IPS-18a (cell line): Measurements from ENCODE around the gene KREMEN2.

Experiments used
- H3K27ac ChIP-seq: one replicate; pipeline ENCODE4 v1.5.1; 2013; ENCODE audit warnings: low read length
- H3K27me3 ChIP-seq: one replicate; pipeline ENCODE4 v1.6.1; 2013; ENCODE audit warnings: mild to moderate bottlenecking, low read length; ENCODE audit not compliant: control insufficient read depth, insufficient read depth
- H3K36me3 ChIP-seq: one replicate; pipeline ENCODE4 v1.6.1; 2013; ENCODE audit warnings: low read depth, low read length; ENCODE audit not compliant: control insufficient read depth
- H3K4me1 ChIP-seq: one replicate; pipeline ENCODE4 v1.6.1; 2013; ENCODE audit warnings: low read depth, low read length; ENCODE audit not compliant: control insufficient read depth
- H3K4me3 ChIP-seq: one replicate; pipeline ENCODE4 v1.5.1; 2013; ENCODE audit warnings: low read length
- H3K9ac ChIP-seq: one replicate; pipeline ENCODE4 v1.6.1; 2013; ENCODE audit warnings: mild to moderate bottlenecking, low read length, moderate library complexity
- H3K9me3 ChIP-seq: one replicate; pipeline ENCODE4 v1.6.1; 2013; ENCODE audit warnings: low read depth, low read length; ENCODE audit not compliant: control insufficient read depth

The KREMEN2 gene

DNA sequence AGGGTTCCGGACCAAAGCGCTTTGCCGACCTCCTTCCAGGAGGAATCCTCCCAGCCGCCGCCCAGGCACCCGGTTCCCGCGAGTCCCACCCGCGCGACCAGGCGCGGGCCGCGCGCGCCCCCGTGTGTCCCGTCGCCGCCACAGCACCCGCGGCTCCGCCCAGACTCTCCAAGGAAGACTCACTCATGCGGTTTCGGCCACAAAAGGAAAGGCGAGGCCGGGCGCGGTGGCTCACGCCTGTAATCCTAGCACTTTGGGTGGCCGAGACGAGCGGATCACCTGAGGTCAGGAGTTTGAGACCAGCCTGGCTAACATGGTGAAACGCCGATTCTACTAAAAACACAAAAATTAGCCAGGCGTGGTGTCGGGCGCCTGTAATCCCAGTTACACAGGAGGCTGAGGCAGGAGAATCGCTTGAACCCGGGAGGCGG lies 19.6 kb downstream of the KREMEN2 start:
- H3K27ac ChIP-seq = no peak overlapping the region
- H3K9ac ChIP-seq = no peak overlapping the region
- peaks cover 13% of the 10 kb centered on the region for H3K4me1 ChIP-seq
- no peaks in the 10 kb centered on the region for H3K9me3 ChIP-seq
- no peaks in the 10 kb centered on the region for H3K27me3 ChIP-seq
- H3K4me3 ChIP-seq = no peak overlapping the region
- H3K36me3 ChIP-seq = no peaks in the 10 kb centered on the region

DNA sequence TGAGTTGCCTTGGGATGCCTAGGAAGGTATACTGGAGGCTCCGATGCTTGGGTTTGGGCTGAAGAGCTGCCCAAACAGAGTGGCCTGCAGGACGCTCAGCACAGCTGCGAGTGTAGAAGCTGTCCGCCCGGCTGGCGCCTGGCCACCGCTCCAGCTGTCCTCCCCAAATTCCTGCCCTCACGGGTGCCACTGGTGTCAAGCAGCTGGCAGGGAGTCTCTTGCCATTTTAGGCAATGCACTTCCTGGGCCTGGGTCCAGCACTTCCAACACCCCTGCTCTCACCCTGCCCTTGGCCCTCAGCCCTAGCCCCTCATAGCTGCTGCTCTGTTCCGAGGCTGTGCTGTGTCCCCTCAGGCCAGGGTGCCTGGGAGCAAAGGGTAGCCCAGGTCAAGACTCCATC lies 21.4 kb downstream of the KREMEN2 start:
- H3K9ac ChIP-seq = no peak overlapping the region
- H3K36me3 ChIP-seq = no peaks in the 10 kb centered on the region
- no peaks in the 10 kb centered on the region for H3K27me3 ChIP-seq
- H3K4me3 ChIP-seq = no peak overlapping the region
- H3K4me1 ChIP-seq = peaks cover 19% of the 10 kb centered on the region
- H3K9me3 ChIP-seq = no peaks in the 10 kb centered on the region
- no peak overlapping the region for H3K27ac ChIP-seq

DNA sequence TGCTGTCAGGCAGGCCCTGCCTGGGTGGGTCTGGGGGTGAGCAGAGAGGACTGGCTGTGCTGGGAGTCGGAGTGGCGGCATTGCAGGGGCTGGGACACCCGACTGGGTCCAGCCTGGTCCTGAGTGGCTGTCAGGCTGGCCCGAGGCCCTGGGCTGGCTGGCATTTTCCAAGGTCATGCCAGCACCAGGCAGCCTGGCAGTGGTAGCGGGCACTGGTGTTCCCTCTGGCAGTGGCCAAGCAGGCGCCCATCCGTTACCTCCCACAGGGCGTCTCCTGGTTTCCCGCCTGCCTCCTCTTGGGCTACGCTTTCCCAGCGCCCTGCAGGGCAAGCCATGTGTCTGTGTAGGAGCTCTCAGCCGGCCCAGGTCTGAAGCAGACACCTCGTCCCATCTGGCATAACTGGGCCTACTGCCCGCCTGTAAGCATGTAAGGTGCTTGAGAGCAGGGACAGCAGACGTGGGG lies 21.8 kb downstream of the KREMEN2 start:
- H3K9ac ChIP-seq = no peak overlapping the region
- H3K27me3 ChIP-seq = no peaks in the 10 kb centered on the region
- no peak overlapping the region for H3K4me3 ChIP-seq
- H3K27ac ChIP-seq = no peak overlapping the region
- no peaks in the 10 kb centered on the region for H3K36me3 ChIP-seq
- H3K4me1 ChIP-seq = peaks cover 21% of the 10 kb centered on the region
- H3K9me3 ChIP-seq = no peaks in the 10 kb centered on the region

DNA sequence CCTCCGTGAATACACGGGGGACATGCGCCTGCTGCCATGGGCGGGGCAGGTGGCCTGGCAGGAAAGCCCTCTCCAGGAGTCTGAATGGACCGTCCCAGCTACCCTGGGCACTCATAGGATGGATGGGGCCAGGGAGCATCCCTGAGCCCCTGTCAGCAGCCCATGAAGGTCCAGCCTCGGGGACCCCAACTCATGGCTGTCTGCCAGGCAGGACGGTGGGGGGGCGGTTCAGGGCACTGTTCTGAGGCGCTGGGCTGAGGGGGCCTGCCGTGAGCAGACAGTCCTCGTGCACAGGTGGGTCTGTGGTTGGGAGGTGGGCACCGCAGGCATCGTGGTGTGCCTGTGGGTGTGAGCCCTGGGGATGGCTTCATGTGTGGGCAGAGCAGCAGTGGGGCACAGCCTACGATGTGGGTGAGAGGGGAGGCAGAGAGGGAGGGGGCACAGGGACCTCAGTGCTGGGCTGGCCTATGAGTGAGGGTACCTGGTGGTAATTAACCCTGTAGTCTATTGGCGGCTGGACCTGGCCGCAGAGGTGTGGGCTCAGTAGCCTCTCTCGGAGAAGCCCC lies 22.6 kb downstream of the KREMEN2 start:
- Histone ChIP-seq H3K9ac (no peak overlapping the region), H3K36me3 (no peaks in the 10 kb centered on the region), H3K9me3 (no peaks in the 10 kb centered on the region), H3K27ac (no peak overlapping the region), H3K4me3 (no peak overlapping the region), H3K27me3 (no peaks in the 10 kb centered on the region), H3K4me1 (peaks cover 16% of the 10 kb centered on the region)

DNA sequence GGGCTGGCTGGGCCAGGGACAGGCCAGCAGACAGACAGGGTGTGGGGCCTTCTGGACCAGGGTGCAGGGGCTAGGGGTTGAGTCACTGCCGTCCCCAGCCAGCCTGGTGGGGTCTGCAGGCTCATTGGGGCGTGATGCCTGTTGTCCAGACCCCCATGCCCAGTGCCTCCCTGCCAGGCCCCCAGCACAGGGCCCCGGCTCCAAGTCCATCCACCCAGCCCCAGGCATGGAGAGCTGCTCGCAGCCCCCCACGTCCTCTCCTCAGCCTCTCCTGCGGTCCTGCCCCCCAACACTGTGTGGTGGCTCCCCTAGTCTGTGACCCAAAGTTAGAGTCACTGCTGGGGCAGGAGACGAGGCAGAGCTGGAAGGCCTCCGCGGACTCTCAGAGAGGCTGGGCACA lies 23.2 kb downstream of the KREMEN2 start:
- Histone ChIP-seq H3K27me3 (no peaks in the 10 kb centered on the region), H3K9ac (no peak overlapping the region), H3K9me3 (no peaks in the 10 kb centered on the region), H3K4me1 (peaks cover 10% of the 10 kb centered on the region), H3K27ac (no peak overlapping the region), H3K36me3 (no peaks in the 10 kb centered on the region), H3K4me3 (no peak overlapping the region)

DNA sequence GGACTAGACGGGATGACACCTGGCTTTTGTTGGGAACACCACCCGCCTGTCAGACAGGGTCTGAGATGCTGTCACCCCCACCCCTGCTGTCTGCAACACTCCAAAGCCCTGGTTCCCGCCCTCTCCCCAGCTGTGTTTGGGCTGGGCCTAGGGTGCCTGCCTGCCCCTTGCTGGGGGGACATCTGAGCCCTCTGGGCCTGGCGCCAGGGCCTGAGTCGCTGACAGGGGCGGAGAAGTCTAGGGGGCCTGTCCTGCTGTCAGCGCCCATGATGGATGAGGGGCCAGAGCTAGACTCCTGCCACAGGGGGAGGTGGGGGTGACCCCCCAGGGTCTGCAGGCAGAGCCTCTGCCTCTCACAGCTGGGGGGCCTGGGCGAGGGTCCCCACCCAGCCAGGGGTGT lies 23.8 kb downstream of the KREMEN2 start:
- H3K4me3 ChIP-seq = no peak overlapping the region
- H3K9ac ChIP-seq = no peak overlapping the region
- no peak overlapping the region for H3K27ac ChIP-seq
- H3K9me3 ChIP-seq = no peaks in the 10 kb centered on the region
- H3K4me1 ChIP-seq = peaks cover 8% of the 10 kb centered on the region
- H3K27me3 ChIP-seq = no peaks in the 10 kb centered on the region
- H3K36me3 ChIP-seq = no peaks in the 10 kb centered on the region

DNA sequence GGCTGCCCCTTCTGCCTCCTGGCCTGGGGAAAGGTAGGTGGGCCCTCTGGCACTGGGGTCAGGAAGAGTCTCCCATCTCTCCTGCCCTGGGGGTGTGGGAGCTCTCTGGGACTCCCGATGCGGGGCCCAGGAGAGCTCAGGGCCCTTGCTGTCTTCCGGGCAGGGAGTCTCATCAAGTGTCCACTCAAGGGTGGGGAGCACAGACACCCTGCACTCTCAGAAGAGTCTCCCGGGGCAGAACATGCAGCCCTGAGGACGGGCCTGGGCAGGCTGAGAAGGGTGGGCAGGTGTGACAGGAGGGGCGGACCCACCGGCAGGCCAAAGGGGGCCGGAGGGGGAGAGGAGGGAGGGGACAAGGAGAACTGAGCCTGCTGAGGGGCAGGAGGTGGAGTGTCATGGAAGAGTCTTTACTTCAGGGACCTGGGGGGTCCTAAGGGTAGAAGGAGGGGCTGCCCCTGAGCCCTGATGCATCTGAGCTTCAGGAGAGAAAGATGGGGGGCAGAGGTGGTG lies 24.6 kb downstream of the KREMEN2 start:
- H3K27me3 ChIP-seq = no peaks in the 10 kb centered on the region
- no peaks in the 10 kb centered on the region for H3K9me3 ChIP-seq
- peaks cover 8% of the 10 kb centered on the region for H3K4me1 ChIP-seq
- H3K36me3 ChIP-seq = no peaks in the 10 kb centered on the region
- H3K9ac ChIP-seq = no peak overlapping the region
- H3K4me3 ChIP-seq = no peak overlapping the region
- no peak overlapping the region for H3K27ac ChIP-seq

DNA sequence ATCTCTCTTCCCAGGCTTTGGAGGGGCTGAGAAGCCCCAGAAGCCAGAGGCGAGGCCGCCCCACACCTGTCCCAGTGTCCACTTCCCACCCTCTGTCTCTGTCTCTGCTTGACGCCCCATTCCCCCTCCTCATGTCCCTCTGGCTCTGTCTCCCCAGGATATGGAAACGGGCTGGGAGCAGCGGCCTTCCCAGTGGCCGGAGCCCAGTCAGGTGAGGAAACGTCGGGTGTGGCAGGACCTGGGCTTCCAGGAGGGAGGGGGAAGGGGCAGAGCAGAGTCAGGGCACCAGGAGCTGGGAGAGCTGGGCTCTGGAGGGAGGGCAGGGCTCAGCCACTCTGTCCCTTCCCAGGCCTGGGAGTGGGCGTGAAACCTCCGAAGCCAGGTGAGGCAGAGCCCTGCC lies 26.8 kb downstream of the KREMEN2 start:
- peaks cover 8% of the 10 kb centered on the region for H3K4me1 ChIP-seq
- H3K9me3 ChIP-seq = no peaks in the 10 kb centered on the region
- no peak overlapping the region for H3K9ac ChIP-seq
- H3K27ac ChIP-seq = no peak overlapping the region
- no peak overlapping the region for H3K4me3 ChIP-seq
- no peaks in the 10 kb centered on the region for H3K27me3 ChIP-seq
- no peaks in the 10 kb centered on the region for H3K36me3 ChIP-seq

DNA sequence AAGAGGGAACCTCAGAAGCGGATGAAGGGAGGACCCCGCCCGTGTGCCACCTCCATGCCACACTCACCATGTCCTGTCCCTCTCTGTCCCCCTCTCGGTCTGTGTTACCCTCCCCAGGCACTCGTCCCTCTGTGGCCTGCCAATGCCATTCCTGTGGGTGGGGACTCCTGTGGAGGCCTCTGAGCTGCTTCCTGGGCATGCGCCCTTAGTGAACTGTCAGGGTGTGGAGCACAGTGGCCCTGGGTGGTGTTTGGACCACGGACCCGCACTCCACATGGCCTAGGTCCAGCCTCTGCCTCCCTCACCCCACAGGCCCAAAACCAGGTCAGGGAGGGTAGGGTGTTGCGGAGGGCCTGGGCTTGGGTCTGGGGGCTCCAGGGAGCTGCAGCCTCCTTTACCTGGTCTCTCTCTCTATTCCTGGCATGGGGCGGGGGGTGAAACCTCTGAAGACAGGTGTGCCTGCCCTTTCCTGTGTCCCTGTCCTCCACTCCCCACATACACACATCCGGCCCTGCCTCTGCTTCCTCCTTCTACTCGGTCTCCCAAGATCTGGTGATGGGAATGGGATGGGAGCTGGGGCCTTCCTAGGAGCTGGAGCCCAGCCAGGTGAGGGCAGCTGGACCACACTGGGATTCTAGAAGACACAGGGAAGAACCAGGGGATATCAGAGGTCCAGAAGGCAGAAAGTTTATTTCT lies 27.6 kb downstream of the KREMEN2 start:
- H3K27ac ChIP-seq = no peak overlapping the region
- peaks cover 8% of the 10 kb centered on the region for H3K4me1 ChIP-seq
- no peaks in the 10 kb centered on the region for H3K36me3 ChIP-seq
- H3K27me3 ChIP-seq = no peaks in the 10 kb centered on the region
- no peaks in the 10 kb centered on the region for H3K9me3 ChIP-seq
- no peak overlapping the region for H3K9ac ChIP-seq
- H3K4me3 ChIP-seq = no peak overlapping the region

DNA sequence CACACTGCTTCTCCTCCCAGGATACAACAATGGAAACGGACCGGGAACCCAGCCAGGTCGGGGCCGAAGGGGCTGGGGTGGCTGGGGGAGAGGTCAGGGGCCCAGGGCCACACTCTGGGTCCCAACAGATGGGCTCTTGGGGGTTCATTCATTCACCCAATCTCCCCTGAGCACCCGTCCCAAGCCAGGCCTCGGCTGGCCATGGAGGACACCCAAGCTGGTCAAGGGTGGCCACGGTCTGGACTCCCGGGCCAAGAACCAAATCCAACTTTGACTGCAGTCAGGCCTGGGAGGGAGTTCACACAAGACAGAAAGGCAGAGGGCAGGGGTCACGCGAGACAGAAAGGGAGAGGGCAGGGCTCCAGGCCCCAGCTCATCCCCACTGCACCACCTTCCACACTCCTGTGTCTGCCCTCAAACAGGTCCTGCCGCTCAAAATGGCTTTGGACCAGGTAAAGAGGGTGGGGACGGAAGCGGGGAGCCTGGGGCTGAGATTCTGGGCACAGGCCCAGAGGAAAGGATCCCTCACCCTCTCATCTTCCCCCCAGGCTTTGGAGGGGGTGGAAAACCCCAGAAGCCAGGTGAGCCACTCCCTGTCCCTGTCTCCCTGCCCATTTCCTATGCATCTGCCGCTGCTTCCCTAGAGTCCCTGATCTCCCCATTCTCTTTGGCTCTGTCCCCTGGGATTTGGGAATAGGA lies 28.5 kb downstream of the KREMEN2 start:
- Histone ChIP-seq H3K4me3 (no peak overlapping the region), H3K9me3 (no peaks in the 10 kb centered on the region), H3K36me3 (no peaks in the 10 kb centered on the region), H3K27ac (no peak overlapping the region), H3K27me3 (no peaks in the 10 kb centered on the region), H3K9ac (no peak overlapping the region), H3K4me1 (peaks cover 8% of the 10 kb centered on the region)

DNA sequence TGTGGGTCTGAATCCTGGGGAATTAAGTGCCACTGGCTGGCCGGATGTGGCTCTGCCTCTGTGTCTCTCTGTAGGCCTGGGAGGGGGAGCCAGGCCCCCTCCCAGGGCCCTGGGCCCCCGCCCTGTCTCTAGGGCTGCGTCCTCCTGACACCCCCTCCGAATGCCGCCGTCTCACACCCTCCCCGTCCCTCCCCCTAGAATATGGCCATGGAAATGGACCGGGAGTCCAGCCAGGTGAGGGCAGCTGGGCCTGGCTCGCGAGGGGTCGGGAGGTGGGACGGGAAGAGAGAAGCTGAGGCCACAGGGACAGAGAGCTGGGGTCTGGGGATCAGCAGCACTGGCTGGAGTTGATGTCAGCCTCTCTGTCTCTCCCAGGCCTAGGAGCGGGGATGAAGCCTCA lies 32.2 kb downstream of the KREMEN2 start:
- no peaks in the 10 kb centered on the region for H3K36me3 ChIP-seq
- H3K4me3 ChIP-seq = no peak overlapping the region
- H3K27me3 ChIP-seq = no peaks in the 10 kb centered on the region
- H3K9ac ChIP-seq = no peak overlapping the region
- no peaks in the 10 kb centered on the region for H3K4me1 ChIP-seq
- H3K27ac ChIP-seq = no peak overlapping the region
- H3K9me3 ChIP-seq = no peaks in the 10 kb centered on the region
